ENCODE data around the gene CRADD.

- TF ChIP-seq CTCF (IDR thresholded peaks at IDR 0.05; ENCODE audit: insufficient read depth, low read length) (no peak), POLR2AphosphoS5 (IDR thresholded peaks at IDR 0.05; ENCODE audit: low read depth) (no peak)
These were observed 8.2 kb upstream of the CRADD start for GRCh38 chr12:93668919-93669418.
